Bronchial smooth muscle cell (primary cell): ENCODE results near the gene CYLC1. TPM values are rescaled to one million over a fixed set of nuclear protein-coding genes. Genes with fewer than 3 reads are reported as not detected.

Experiments used
- total RNA-seq: library from RNA; depleted of rRNA; stranded (reverse); fragments of >200 nt; gene quantifications from 2 replicates; pipeline ENCODE4 v1.2.1, GENCODE V29; 2014

The CYLC1 gene
- total RNA-seq: not detected in 2 replicates

GRCh38 chrX:83860846-83861245 lies at the start of gene CYLC1:
CYLC1 (plus strand) TSS chrX:83861146; CDS start chrX:83861183, 37 bp downstream.

